Measurements from ENCODE around the gene SP2.

SP2 gene

GRCh38 chr17:47927821-47928400 is 31.9 kb downstream of the SP2 start:
- H3K9ac ChIP-seq, result no peak overlapping the region
- H3K36me3 ChIP-seq (ENCODE audit: insufficient read depth), result no peaks in the 10 kb centered on the region

GRCh38 chr17:47928415-47928814 is 32.4 kb downstream of the SP2 start:
- TF ChIP-seq, protein P1, sequence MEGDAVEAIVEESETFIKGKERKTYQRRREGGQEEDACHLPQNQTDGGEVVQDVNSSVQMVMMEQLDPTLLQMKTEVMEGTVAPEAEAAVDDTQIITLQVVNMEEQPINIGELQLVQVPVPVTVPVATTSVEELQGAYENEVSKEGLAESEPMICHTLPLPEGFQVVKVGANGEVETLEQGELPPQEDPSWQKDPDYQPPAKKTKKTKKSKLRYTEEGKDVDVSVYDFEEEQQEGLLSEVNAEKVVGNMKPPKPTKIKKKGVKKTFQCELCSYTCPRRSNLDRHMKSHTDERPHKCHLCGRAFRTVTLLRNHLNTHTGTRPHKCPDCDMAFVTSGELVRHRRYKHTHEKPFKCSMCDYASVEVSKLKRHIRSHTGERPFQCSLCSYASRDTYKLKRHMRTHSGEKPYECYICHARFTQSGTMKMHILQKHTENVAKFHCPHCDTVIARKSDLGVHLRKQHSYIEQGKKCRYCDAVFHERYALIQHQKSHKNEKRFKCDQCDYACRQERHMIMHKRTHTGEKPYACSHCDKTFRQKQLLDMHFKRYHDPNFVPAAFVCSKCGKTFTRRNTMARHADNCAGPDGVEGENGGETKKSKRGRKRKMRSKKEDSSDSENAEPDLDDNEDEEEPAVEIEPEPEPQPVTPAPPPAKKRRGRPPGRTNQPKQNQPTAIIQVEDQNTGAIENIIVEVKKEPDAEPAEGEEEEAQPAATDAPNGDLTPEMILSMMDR (conservative IDR thresholded peaks at IDR 0.05; ENCODE audit: low read depth, low read length), result no peak
- Histone ChIP-seq H4K20me1 (ENCODE audit: insufficient read depth) (no peaks in the 10 kb centered on the region), H3K4me1 (ENCODE audit: low read depth, poor library complexity, severe bottlenecking) (no peaks in the 10 kb centered on the region), H3K9ac (no peak overlapping the region), H3K27me3 (ENCODE audit: insufficient read depth, low read depth) (no peaks in the 10 kb centered on the region), H3K4me3 (IDR thresholded peaks at IDR 0.05; ENCODE audit: insufficient read depth, low read depth, low read length) (no peak overlapping the region), H3K4me2 (no peak overlapping the region), H3K36me3 (ENCODE audit: insufficient read depth) (no peaks in the 10 kb centered on the region), H3K79me2 (ENCODE audit: insufficient read depth, low read depth) (no peaks in the 10 kb centered on the region), H2AFZ (ENCODE audit: low read depth) (no peak overlapping the region), H3K27ac (no peak overlapping the region)

More at GRCh38 chr17:47927821-47928400, 31.9 kb downstream of the SP2 start:
- H3K4me2 ChIP-seq, result no peak overlapping the region
- no peak overlapping the region for H3K4me3 ChIP-seq (IDR thresholded peaks at IDR 0.05; ENCODE audit: insufficient read depth, low read depth, low read length)
- no peaks in the 10 kb centered on the region for H3K79me2 ChIP-seq (ENCODE audit: insufficient read depth, low read depth)
- no peaks in the 10 kb centered on the region for H4K20me1 ChIP-seq (ENCODE audit: insufficient read depth)
- TF ChIP-seq, protein P1 (conservative IDR thresholded peaks at IDR 0.05; ENCODE audit: low read depth, low read length), result no peak
- no peaks in the 10 kb centered on the region for H3K27me3 ChIP-seq (ENCODE audit: insufficient read depth, low read depth)
- H3K27ac ChIP-seq, result no peak overlapping the region
- H3K4me1 ChIP-seq (ENCODE audit: low read depth, poor library complexity, severe bottlenecking), result no peaks in the 10 kb centered on the region
- H2AFZ ChIP-seq (ENCODE audit: low read depth), result no peak overlapping the region

GRCh38 chr17:47929218-47930000 is 33.4 kb downstream of the SP2 start:
- H3K4me3 ChIP-seq (IDR thresholded peaks at IDR 0.05; ENCODE audit: insufficient read depth, low read depth, low read length), result no peak overlapping the region
- no peaks in the 10 kb centered on the region for H3K79me2 ChIP-seq (ENCODE audit: insufficient read depth, low read depth)
- no peak overlapping the region for H3K27ac ChIP-seq
- TF ChIP-seq, protein P1 (conservative IDR thresholded peaks at IDR 0.05; ENCODE audit: low read depth, low read length), result no peak
- no peak overlapping the region for H3K9ac ChIP-seq
- H3K36me3 ChIP-seq (ENCODE audit: insufficient read depth), result no peaks in the 10 kb centered on the region
- no peaks in the 10 kb centered on the region for H3K27me3 ChIP-seq (ENCODE audit: insufficient read depth, low read depth)
- no peaks in the 10 kb centered on the region for H4K20me1 ChIP-seq (ENCODE audit: insufficient read depth)
- H3K4me1 ChIP-seq (ENCODE audit: low read depth, poor library complexity, severe bottlenecking), result no peaks in the 10 kb centered on the region
- H3K4me2 ChIP-seq, result no peak overlapping the region
- no peak overlapping the region for H2AFZ ChIP-seq (ENCODE audit: low read depth)

- no peak overlapping the region for H2AFZ ChIP-seq (ENCODE audit: low read depth)
- H3K4me2 ChIP-seq, result no peak overlapping the region
- no peaks in the 10 kb centered on the region for H3K36me3 ChIP-seq (ENCODE audit: insufficient read depth)
- no peaks in the 10 kb centered on the region for H3K27me3 ChIP-seq (ENCODE audit: insufficient read depth, low read depth)
- H3K4me1 ChIP-seq (ENCODE audit: low read depth, poor library complexity, severe bottlenecking), result peaks cover 3% of the 10 kb centered on the region
- TF ChIP-seq, protein P1 (conservative IDR thresholded peaks at IDR 0.05; ENCODE audit: low read depth, low read length), result no peak
- no peak overlapping the region for H3K9ac ChIP-seq
- H3K4me3 ChIP-seq (IDR thresholded peaks at IDR 0.05; ENCODE audit: insufficient read depth, low read depth, low read length), result no peak overlapping the region
- no peak overlapping the region for H3K27ac ChIP-seq
- no peaks in the 10 kb centered on the region for H3K79me2 ChIP-seq (ENCODE audit: insufficient read depth, low read depth)
- no peaks in the 10 kb centered on the region for H4K20me1 ChIP-seq (ENCODE audit: insufficient read depth)
Observed at GRCh38 chr17:47931848-47932247, 35.8 kb downstream of the SP2 start.

Data from KMS-11 (cell line).